PC-9 (cell line): Measurements from ENCODE around the gene HPGDS. TPM values are rescaled to one million over a fixed set of nuclear protein-coding genes. Genes with fewer than 3 reads are reported as not detected.

Experiments used
- BruUV-seq: library from RNA; stranded (reverse); fragments of 400-500 nt; replicated peaks from 2 replicates; lab custom pipeline; 2021; lab: Mats Ljungman, UMichigan
- CTCF ChIA-PET: fragments of 300-600 bp; sonication (Branson Sonifier 250); formaldehyde crosslinking; loops from one replicate; lab custom pipeline; 2022; ENCODE audit warnings: antibody characterized with exemption; lab: Charles Lee
- POLR2A ChIA-PET: fragments of 300-600 bp; sonication (Branson Sonifier 250); formaldehyde crosslinking; loops from one replicate; lab custom pipeline; 2022; ENCODE audit warnings: antibody characterized with exemption; ENCODE audit not compliant: unreplicated experiment; lab: Charles Lee
- DNase-seq, 2 experiments: peaks; one replicate each; pipeline versions ENCODE4 v3.0.0 to v3.0.0-alpha.2; 2015 to 2022; ENCODE audit warnings: mixed read lengths in 1 of 2
- H2AFZ ChIP-seq: fragments of 200-600 bp; sonication (generic); 2 replicates; pipeline ENCODE4 v1.8.1; 2017; ENCODE audit warnings: antibody characterized with exemption
- H3F3A ChIP-seq: fragments of 200-600 bp; sonication (generic); 2 replicates; pipeline ENCODE4 v1.8.1; 2017; ENCODE audit warnings: antibody characterized with exemption, mild to moderate bottlenecking, low read depth; ENCODE audit not compliant: insufficient read depth
- H3K27ac ChIP-seq: fragments of 200-600 bp; sonication (generic); 2 replicates; pipeline ENCODE4 v1.6.1; 2016; ENCODE audit warnings: mixed run types
- H3K27me3 ChIP-seq: fragments of 200-600 bp; sonication (generic); 2 replicates; pipeline ENCODE4 v1.6.1; 2016; ENCODE audit warnings: low read depth, mixed run types; ENCODE audit not compliant: insufficient read depth
- H3K36me3 ChIP-seq: fragments of 200-600 bp; sonication (generic); 2 replicates; pipeline ENCODE4 v1.6.1; 2016; ENCODE audit warnings: low read depth, mixed run types
- H3K4me1 ChIP-seq: fragments of 200-600 bp; sonication (generic); replicated peaks from 2 replicates; pipeline ENCODE4 v1.6.1; 2016; ENCODE audit warnings: mixed run types; ENCODE audit not compliant: insufficient read depth
- H3K4me2 ChIP-seq: fragments of 200-600 bp; sonication (generic); 2 replicates; pipeline ENCODE4 v1.6.1; 2017; ENCODE audit warnings: mixed run types
- H3K4me3 ChIP-seq: fragments of 200-600 bp; sonication (generic); 2 replicates; pipeline ENCODE4 v1.6.1; 2016; ENCODE audit warnings: mixed run types
- H3K79me2 ChIP-seq: fragments of 200-600 bp; sonication (generic); 2 replicates; pipeline ENCODE4 v1.6.1; 2017; ENCODE audit warnings: low read depth, mixed run types
- H3K9me2 ChIP-seq: fragments of 200-600 bp; sonication (generic); 2 replicates; pipeline ENCODE4 v1.8.1; 2017; ENCODE audit warnings: mild to moderate bottlenecking; ENCODE audit not compliant: insufficient read depth
- H3K9me3 ChIP-seq: fragments of 200-600 bp; sonication (generic); 2 replicates; pipeline ENCODE4 v1.8.1; 2016; ENCODE audit warnings: low read depth; ENCODE audit not compliant: insufficient read depth
- H4K20me1 ChIP-seq: fragments of 200-600 bp; sonication (generic); 2 replicates; pipeline ENCODE4 v1.8.1; 2017; ENCODE audit not compliant: insufficient read depth
- CTCF ChIP-seq: fragments of 200-600 bp; sonication (generic); conservative IDR thresholded peaks from 2 replicates; pipeline ENCODE4 v1.6.1; 2017; ENCODE audit warnings: mixed run types, antibody characterized with exemption, mild to moderate bottlenecking, moderate library complexity
- EZH2 ChIP-seq: fragments of 200-600 bp; sonication (generic); IDR thresholded peaks from 2 replicates; pipeline ENCODE4 v1.8.0; 2017; ENCODE audit warnings: antibody characterized with exemption, low read depth
- intact Hi-C: fragments of 100-400 bp; cut with micrococcal nuclease; formaldehyde crosslinking; loops from one replicate; pipeline ENCODE4 v1.10.0; 2022; ENCODE audit not compliant: unreplicated experiment
- total RNA-seq: library from RNA; stranded (reverse); gene quantifications from 2 replicates; pipeline ENCODE4 v1.2.3, GENCODE V29; 2021

HPGDS gene
- total RNA-seq, 1 experiment from 2014 or later: not detected

- Histone ChIP-seq H3K4me1 (no peaks in the 10 kb centered on the region), H3K9me2 (no peaks in the 10 kb centered on the region), H2AFZ (no peak overlapping the region), H3K36me3 (no peaks in the 10 kb centered on the region), H3K79me2 (no peaks in the 10 kb centered on the region), H3K4me2 (no peak overlapping the region), H3F3A (no peaks in the 10 kb centered on the region), H3K4me3 (no peak overlapping the region), H4K20me1 (no peaks in the 10 kb centered on the region), H3K27me3 (no peaks in the 10 kb centered on the region), H3K27ac (no peak overlapping the region), H3K9me3 (no peaks in the 10 kb centered on the region)
- no TSS peak for BruUV-seq
- ChIA-PET CTCF (no interaction called here), POLR2A (no interaction called here)
- no peak for DNase-seq
- intact Hi-C loops: loop anchor here (10.0 kb wide), 1 partner anchor 787 kb away; no protein-coding TSS in a partner anchor
- TF ChIP-seq EZH2 (no peak), CTCF (no peak)
Measured at GRCh38 chr4:94307231-94307871, 35.3 kb downstream of the HPGDS start.

- Histone ChIP-seq H3K4me1 (no peaks in the 10 kb centered on the region), H3K79me2 (no peaks in the 10 kb centered on the region), H3K27ac (no peak overlapping the region), H3K4me2 (no peak overlapping the region), H3K36me3 (no peaks in the 10 kb centered on the region), H3K9me2 (no peaks in the 10 kb centered on the region), H2AFZ (no peak overlapping the region), H4K20me1 (no peaks in the 10 kb centered on the region), H3K27me3 (no peaks in the 10 kb centered on the region), H3K9me3 (no peaks in the 10 kb centered on the region), H3F3A (no peaks in the 10 kb centered on the region), H3K4me3 (no peak overlapping the region)
- ChIA-PET POLR2A (interaction anchor here (0.7 kb wide), 1 partner anchor 364 kb away, joined by 9 read pairs; no protein-coding TSS in a partner anchor), CTCF (interaction anchor here (0.6 kb wide), 1 partner anchor 268 kb away, joined by 8 read pairs; no protein-coding TSS in a partner anchor)
- DNase-seq: no peak
- no TSS peak for BruUV-seq
- intact Hi-C loops: loop anchor here (10.0 kb wide), 1 partner anchor 788 kb away; no protein-coding TSS in a partner anchor
- TF ChIP-seq EZH2 (no peak), CTCF (no peak)
Measured at GRCh38 chr4:94306713-94307112, 35.9 kb downstream of the HPGDS start.

- no peaks in the 10 kb centered on the region for H3K36me3 ChIP-seq
- no peak overlapping the region for H2AFZ ChIP-seq
- no peaks in the 10 kb centered on the region for H3K9me2 ChIP-seq
- H3K79me2 ChIP-seq: no peaks in the 10 kb centered on the region
- no peak overlapping the region for H3K4me3 ChIP-seq
- H3K4me1 ChIP-seq: no peaks in the 10 kb centered on the region
- no peaks in the 10 kb centered on the region for H3K9me3 ChIP-seq
- POLR2A ChIA-PET: interaction anchor here (0.7 kb wide), 1 partner anchor 365 kb away, joined by 9 read pairs; no protein-coding TSS in a partner anchor
- H4K20me1 ChIP-seq: no peaks in the 10 kb centered on the region
- H3K4me2 ChIP-seq: no peak overlapping the region
- intact Hi-C loops: loop anchor here (2.0 to 10.0 kb wide), 2 partner anchors 85 to 789 kb away; no protein-coding TSS in a partner anchor
- no peak overlapping the region for H3K27ac ChIP-seq
- H3F3A ChIP-seq: no peaks in the 10 kb centered on the region; the same call in 1 of the 2 replicates
- no peaks in the 10 kb centered on the region for H3K27me3 ChIP-seq
- no TSS peak for BruUV-seq
- TF ChIP-seq EZH2 (no peak), CTCF (no peak)
- DNase-seq: no peak
- CTCF ChIA-PET: no interaction called here
Measured at GRCh38 chr4:94305466-94306225, 37.0 kb downstream of the HPGDS start.
